ENCODE measurements around the gene OR4D10.

DNA sequence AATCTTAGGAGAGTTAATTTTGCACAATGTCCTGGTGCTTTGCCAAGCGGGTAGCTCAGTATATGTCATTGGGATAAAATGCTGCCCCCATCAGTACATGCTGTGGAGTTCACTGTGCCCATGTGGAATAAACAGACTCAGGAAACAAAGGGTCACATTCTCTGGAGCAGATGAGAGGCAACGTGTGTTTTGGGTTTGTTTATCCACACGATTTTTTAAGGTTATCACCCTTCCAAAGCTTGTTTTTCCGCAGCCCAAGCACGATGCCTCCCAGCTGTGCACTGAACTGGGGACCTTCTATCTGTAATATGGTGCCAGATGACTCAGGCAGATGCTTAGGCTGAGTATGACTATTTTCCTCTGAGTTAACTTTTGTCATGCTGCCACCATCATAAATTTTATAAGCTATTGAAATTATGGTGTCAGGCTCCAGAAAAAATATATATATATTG lies 9.9 kb upstream of the OR4D10 start:
- TF ChIP-seq, protein P1, sequence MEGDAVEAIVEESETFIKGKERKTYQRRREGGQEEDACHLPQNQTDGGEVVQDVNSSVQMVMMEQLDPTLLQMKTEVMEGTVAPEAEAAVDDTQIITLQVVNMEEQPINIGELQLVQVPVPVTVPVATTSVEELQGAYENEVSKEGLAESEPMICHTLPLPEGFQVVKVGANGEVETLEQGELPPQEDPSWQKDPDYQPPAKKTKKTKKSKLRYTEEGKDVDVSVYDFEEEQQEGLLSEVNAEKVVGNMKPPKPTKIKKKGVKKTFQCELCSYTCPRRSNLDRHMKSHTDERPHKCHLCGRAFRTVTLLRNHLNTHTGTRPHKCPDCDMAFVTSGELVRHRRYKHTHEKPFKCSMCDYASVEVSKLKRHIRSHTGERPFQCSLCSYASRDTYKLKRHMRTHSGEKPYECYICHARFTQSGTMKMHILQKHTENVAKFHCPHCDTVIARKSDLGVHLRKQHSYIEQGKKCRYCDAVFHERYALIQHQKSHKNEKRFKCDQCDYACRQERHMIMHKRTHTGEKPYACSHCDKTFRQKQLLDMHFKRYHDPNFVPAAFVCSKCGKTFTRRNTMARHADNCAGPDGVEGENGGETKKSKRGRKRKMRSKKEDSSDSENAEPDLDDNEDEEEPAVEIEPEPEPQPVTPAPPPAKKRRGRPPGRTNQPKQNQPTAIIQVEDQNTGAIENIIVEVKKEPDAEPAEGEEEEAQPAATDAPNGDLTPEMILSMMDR (IDR thresholded peaks at IDR 0.05), result no peak
- TF ChIP-seq POLR2A (IDR thresholded peaks at IDR 0.05), result no peak

Data from right lobe of liver (tissue), 4 donors.